NCI-H2196 (cell line): Measurements from ENCODE around the gene RHOF.
A peak's percentile ranks its signal among the peaks of the same experiment; 100 is the strongest.
"Not testable (repeated sequence)": the region's sequence is repeated elsewhere in the genome, so short reads cannot be mapped to it uniquely, and the experiment has no call there.

ENCODE experiments used
- DNase-seq: peaks from one replicate; lab custom pipeline; 2025; ENCODE audit not compliant: unreplicated experiment; lab: John Stamatoyannopoulos, UW

The RHOF gene

GRCh38 chr12:121776190-121777098 is 17.0 kb downstream of the RHOF start:
- peak; percentile 79 for DNase-seq

- DNase-seq, result no peak
Observed at GRCh38 chr12:121775501-121775900, 18.0 kb downstream of the RHOF start.

- no peak for DNase-seq
Observed at GRCh38 chr12:121774968-121775474, 18.5 kb downstream of the RHOF start.

GRCh38 chr12:121773011-121773777 is 20.3 kb downstream of the RHOF start:
- peak; percentile 64 for DNase-seq

GRCh38 chr12:121770813-121771625 is 22.5 kb downstream of the RHOF start:
- no peak for DNase-seq

GRCh38 chr12:121770388-121770787 is 23.1 kb downstream of the RHOF start:
- DNase-seq, result no peak

- no peak for DNase-seq
Observed at GRCh38 chr12:121769831-121770301, 23.6 kb downstream of the RHOF start.

- DNase-seq, result no peak
Observed at GRCh38 chr12:121769297-121769830, 24.1 kb downstream of the RHOF start.

- no peak for DNase-seq
Observed at GRCh38 chr12:121767525-121768016, 25.9 kb downstream of the RHOF start.

GRCh38 chr12:121766290-121767039 is 27.0 kb downstream of the RHOF start:
- DNase-seq, result no peak

GRCh38 chr12:121765573-121765972 is 27.9 kb downstream of the RHOF start:
- no peak for DNase-seq

GRCh38 chr12:121764808-121765207 is 28.7 kb downstream of the RHOF start:
- DNase-seq, result no peak

GRCh38 chr12:121762269-121762668 is 31.2 kb downstream of the RHOF start:
- no peak for DNase-seq

- DNase-seq, result not testable (repeated sequence)
Observed at GRCh38 chr12:121758536-121758935, 35.0 kb downstream of the RHOF start.

GRCh38 chr12:121755591-121755990 is 37.9 kb downstream of the RHOF start:
- DNase-seq, result no peak

GRCh38 chr12:121754836-121755235 is 38.7 kb downstream of the RHOF start:
- no peak for DNase-seq

GRCh38 chr12:121753844-121754264 is 39.6 kb downstream of the RHOF start:
- DNase-seq, result peak; percentile 88

- DNase-seq, result no peak
Observed at GRCh38 chr12:121751749-121752351, 41.6 kb downstream of the RHOF start.

- no peak for DNase-seq
Observed at GRCh38 chr12:121751034-121751433, 42.5 kb downstream of the RHOF start.
